ENCODE results near the gene ZFPL1.

DNA sequence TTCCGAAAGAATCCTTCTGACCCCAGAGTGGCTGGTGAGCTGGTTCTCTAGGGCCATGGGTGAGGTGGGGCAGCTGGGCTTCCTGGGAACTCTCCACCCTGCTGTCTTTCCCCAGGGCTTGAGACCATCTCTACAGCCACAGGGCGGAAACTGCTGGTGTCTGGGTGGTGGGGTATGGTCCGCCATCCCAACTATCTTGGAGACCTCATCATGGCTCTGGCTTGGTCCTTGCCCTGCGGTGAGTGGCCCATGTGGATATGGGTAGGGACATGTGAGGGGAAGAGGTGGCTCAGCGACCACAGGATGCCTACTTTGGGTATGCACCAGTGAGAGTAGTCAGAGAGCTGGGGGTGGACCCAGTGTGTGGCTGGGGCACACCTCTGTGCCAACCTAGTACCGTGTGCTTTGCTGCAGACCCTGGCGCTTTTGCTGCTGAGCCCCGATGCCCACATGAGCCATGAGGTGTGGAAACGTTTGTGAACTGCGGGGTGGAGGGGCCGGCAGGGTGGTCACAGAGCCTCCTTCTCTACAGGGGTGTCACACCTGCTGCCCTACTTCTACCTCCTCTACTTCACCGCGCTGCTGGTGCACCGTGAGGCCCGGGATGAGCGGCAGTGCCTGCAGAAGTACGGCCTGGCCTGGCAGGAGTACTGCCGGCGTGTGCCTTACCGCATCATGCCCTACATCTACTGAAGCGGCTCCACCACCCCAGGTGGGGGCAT lies 31.5 kb downstream of the ZFPL1 start:
- TF ChIP-seq MAFF (IDR thresholded peaks at IDR 0.05; ENCODE audit: low read length) (no peak), RFX1 (IDR thresholded peaks at IDR 0.05) (no peak), TAF15 (IDR thresholded peaks at IDR 0.05; ENCODE audit: low read depth, low read length) (no peak), CREM (IDR thresholded peaks at IDR 0.05; ENCODE audit: low read depth) (no peak), PYGO2 (tag; IDR thresholded peaks at IDR 0.05) (no peak), SIN3A (IDR thresholded peaks at IDR 0.05; ENCODE audit: borderline replicate concordance in 2 of 2, control insufficient read depth in 1 of 2, low read depth in 2 of 2, low read length in 2 of 2) (no peak), PML (IDR thresholded peaks at IDR 0.05; ENCODE audit: low read length) (no peak)

Measured in K562 (cell line).